Thyroid gland (tissue), 4 donors: ENCODE data around the gene PRKCE. TPM values are rescaled to one million over a fixed set of nuclear protein-coding genes. Genes with fewer than 3 reads are reported as not detected.

Experiments
- DNase-seq, 2 donors: peaks; one replicate each; pipeline ENCODE4 v3.0.0-alpha.2; 2019
- H3K27ac ChIP-seq, 3 donors: fragments of 200-600 bp; sonication (generic); 1 replicate in 2 of 3; 2 replicates in 1 of 3; pipeline ENCODE4 v1.5.1; 2016 to 2019; ENCODE audit warnings: mild to moderate bottlenecking in 1 of 3, moderate library complexity in 1 of 3
- H3K27me3 ChIP-seq: fragments of 200-600 bp; sonication (generic); one replicate; pipeline ENCODE4 v1.5.1; 2019
- H3K36me3 ChIP-seq, 2 donors: fragments of 200-600 bp; sonication (generic); one replicate each; pipeline ENCODE4 v1.5.1; 2016 to 2019
- H3K4me1 ChIP-seq, 2 donors: fragments of 200-600 bp; sonication (generic); one replicate each; pipeline ENCODE4 v1.5.1; 2017 to 2019
- H3K4me3 ChIP-seq, 3 donors: fragments of 200-600 bp; sonication (generic); replicated peaks in 1 of 3; 1 replicate in 2 of 3; 2 replicates in 1 of 3; pipeline ENCODE4 v1.5.1; 2016; ENCODE audit warnings: mild to moderate bottlenecking in 1 of 3
- H3K9me3 ChIP-seq: fragments of 200-600 bp; sonication (generic); one replicate; pipeline ENCODE4 v1.5.1; 2017
- POLR2A ChIP-seq, 2 donors: fragments of 450-650 bp; IDR thresholded peaks; one replicate each; pipeline ENCODE4 v1.6.1; 2017; ENCODE audit warnings: antibody characterized with exemption in 2 of 2, mild to moderate bottlenecking in 2 of 2, moderate library complexity in 1 of 2
- WGBS, 2 donors: methylation state at CpG; one replicate each; pipeline ENCODE4 v1.1.5; 2017; 5-methylcytosine and 5-hydroxymethylcytosine counted together
- intact Hi-C: fragments of 100-400 bp; cut with DNase I; formaldehyde crosslinking; loops from one replicate; pipeline ENCODE4 v1.15.1; 2023
- total RNA-seq, 4 donors: library from RNA; depleted of rRNA; stranded (reverse); fragments of >200 nt; gene quantifications; one replicate each; pipeline ENCODE4 v1.2.3, GENCODE V29; 2016
- TF ChIP-seq, protein P1 (sequence below), 6 experiments: fragments of 200-600 bp in 3 of 6; fragments of 450-650 bp in 3 of 6; sonication (generic) in 3 of 6; IDR thresholded peaks; one replicate each; pipeline ENCODE4 v1.5.1; 2016 to 2019; ENCODE audit warnings: antibody characterized with exemption in 6 of 6, mild to moderate bottlenecking in 2 of 6, inconsistent platforms in 1 of 6, moderate library complexity in 1 of 6

PRKCE gene
- total RNA-seq, 4 donors from 2014 or later: 8.4 to 35.3 (median 15.2) TPM

- TF ChIP-seq POLR2A (IDR thresholded peaks at IDR 0.05): no peak
- Histone ChIP-seq H3K9me3 (no peaks in the 10 kb centered on the region), H3K4me3 (no peak overlapping the region), H3K27me3 (no peaks in the 10 kb centered on the region), H3K4me1 (no peaks in the 10 kb centered on the region), H3K27ac (no peak overlapping the region), H3K36me3 (no peaks in the 10 kb centered on the region)
- DNase-seq: no peak
- WGBS, 2 donors: 68 to 81% methylated on average over 11 of the region's 11 CpGs
- intact Hi-C loops: no loop called here
Observed at GRCh38 chr2:45980161-45980865, 328.8 kb downstream of the PRKCE start.

DNA sequence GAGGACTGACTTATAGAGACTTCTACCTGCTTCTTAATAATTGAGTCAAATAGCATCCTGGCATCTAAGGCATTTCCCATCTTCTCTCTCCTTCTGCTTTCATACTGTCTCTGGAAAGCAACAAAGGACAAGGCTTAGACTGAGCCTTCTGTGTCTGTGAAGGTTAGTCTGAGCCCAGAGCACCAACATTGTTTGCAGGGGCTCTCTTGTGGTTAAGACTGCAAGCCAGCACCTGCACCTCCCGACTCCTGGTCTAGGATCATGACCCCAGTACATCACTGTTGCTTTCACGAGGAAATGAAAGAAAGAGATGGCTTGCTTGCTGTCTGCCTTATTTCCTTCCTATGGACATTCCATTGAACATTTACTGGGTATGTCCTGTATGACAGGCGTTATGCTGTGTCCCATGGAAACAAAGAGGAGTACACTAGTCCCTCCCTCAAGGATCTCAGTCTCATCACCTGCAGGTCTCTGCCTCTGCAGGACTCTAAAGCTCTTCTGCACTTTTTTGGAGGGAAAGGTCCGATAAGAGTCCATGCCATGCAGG, 330.0 kb downstream of the PRKCE start:
- TF ChIP-seq, protein P1, sequence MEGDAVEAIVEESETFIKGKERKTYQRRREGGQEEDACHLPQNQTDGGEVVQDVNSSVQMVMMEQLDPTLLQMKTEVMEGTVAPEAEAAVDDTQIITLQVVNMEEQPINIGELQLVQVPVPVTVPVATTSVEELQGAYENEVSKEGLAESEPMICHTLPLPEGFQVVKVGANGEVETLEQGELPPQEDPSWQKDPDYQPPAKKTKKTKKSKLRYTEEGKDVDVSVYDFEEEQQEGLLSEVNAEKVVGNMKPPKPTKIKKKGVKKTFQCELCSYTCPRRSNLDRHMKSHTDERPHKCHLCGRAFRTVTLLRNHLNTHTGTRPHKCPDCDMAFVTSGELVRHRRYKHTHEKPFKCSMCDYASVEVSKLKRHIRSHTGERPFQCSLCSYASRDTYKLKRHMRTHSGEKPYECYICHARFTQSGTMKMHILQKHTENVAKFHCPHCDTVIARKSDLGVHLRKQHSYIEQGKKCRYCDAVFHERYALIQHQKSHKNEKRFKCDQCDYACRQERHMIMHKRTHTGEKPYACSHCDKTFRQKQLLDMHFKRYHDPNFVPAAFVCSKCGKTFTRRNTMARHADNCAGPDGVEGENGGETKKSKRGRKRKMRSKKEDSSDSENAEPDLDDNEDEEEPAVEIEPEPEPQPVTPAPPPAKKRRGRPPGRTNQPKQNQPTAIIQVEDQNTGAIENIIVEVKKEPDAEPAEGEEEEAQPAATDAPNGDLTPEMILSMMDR (IDR thresholded peaks at IDR 0.05): no peak
- no peak for TF ChIP-seq POLR2A (IDR thresholded peaks at IDR 0.05)
- no peak for DNase-seq
- Histone ChIP-seq H3K27me3 (no peaks in the 10 kb centered on the region), H3K36me3 (no peaks in the 10 kb centered on the region), H3K27ac (no peak overlapping the region), H3K4me3 (no peak overlapping the region), H3K9me3 (no peaks in the 10 kb centered on the region), H3K4me1 (no peaks in the 10 kb centered on the region)
- 73 to 84% methylated on average over 4 of the region's 4 CpGs for WGBS, 2 donors
- intact Hi-C loops: no loop called here

DNA sequence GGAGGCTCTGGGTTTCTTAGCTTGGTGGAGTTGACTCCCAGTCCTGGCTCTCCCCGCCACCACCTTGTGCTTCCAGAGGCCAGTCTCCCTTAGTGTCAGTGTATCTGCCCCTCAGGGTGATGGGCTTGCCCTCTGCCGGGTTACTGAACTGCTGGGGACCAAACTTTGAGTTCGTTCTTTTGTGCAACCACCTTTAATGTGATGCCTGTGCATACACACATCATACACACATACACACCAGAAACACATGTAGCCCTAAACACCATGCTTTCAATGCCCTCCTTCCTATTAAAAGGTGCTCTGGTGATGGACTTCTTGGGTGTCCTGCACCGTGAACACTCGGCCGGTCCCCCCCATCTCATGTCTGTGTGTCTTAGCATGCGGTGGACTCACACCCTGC, 330.6 kb downstream of the PRKCE start:
- no peaks in the 10 kb centered on the region for H3K27me3 ChIP-seq
- H3K27ac ChIP-seq: no peak overlapping the region
- H3K9me3 ChIP-seq: no peaks in the 10 kb centered on the region
- H3K4me3 ChIP-seq: no peak overlapping the region
- TF ChIP-seq, protein P1 (IDR thresholded peaks at IDR 0.05): no peak
- TF ChIP-seq POLR2A (IDR thresholded peaks at IDR 0.05): no peak
- WGBS, 2 donors: 95 to 97% methylated on average over 7 of the region's 7 CpGs
- H3K36me3 ChIP-seq: no peaks in the 10 kb centered on the region
- intact Hi-C loops: no loop called here
- H3K4me1 ChIP-seq: no peaks in the 10 kb centered on the region
- DNase-seq: no peak

DNA sequence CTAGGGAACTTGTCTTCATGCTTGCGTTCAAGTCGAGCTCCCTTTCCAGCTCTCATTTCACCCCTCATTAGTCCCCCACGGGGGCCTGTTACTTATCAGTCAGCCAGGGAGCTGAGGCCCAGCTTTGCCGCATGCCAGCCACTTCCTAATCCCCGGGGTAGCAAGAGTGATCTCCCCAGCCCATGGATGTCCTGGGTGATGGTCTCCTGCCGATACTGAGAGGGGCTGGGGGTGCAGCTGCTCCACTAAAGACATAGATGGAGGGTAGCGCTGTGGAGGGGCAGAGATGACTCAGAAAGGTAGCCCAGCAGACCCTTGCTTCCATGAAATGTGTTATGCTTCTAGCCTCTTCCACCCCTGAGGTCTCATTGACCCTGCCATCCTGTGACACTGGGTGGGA, 331.7 kb downstream of the PRKCE start:
- no peak overlapping the region for H3K27ac ChIP-seq
- H3K27me3 ChIP-seq: no peaks in the 10 kb centered on the region
- TF ChIP-seq, protein P1 (IDR thresholded peaks at IDR 0.05): no peak
- no peak for TF ChIP-seq POLR2A (IDR thresholded peaks at IDR 0.05)
- no peak for DNase-seq
- H3K4me1 ChIP-seq: no peaks in the 10 kb centered on the region
- no peaks in the 10 kb centered on the region for H3K36me3 ChIP-seq
- H3K4me3 ChIP-seq: no peak overlapping the region
- intact Hi-C loops: no loop called here
- H3K9me3 ChIP-seq: no peaks in the 10 kb centered on the region
- 92 to 97% methylated on average over 6 to 7 of the region's 7 CpGs for WGBS, 2 donors

DNA sequence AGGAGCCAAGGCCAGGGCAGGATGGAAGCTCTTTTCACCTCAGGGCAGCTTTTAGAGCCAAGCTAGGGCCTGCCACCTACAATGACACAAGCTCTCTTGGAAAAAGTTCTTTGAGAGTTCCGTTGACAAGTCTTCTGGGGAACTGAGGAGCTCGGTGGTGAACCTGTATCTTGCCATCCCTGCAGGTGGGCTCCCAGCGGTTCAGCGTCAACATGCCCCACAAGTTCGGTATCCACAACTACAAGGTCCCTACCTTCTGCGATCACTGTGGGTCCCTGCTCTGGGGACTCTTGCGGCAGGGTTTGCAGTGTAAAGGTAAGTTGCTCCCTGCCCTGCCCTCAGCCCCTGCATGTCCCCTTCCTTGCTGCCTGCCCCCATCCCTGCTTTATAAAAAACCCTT, 332.9 kb downstream of the PRKCE start:
- TF ChIP-seq, protein P1 (IDR thresholded peaks at IDR 0.05): no peak
- TF ChIP-seq POLR2A (IDR thresholded peaks at IDR 0.05): no peak
- Histone ChIP-seq H3K27ac (no peak overlapping the region), H3K9me3 (no peaks in the 10 kb centered on the region), H3K36me3 (no peaks in the 10 kb centered on the region), H3K27me3 (no peaks in the 10 kb centered on the region), H3K4me1 (no peaks in the 10 kb centered on the region), H3K4me3 (no peak overlapping the region)
- intact Hi-C loops: no loop called here
- DNase-seq: no peak
- 89 to 100% methylated on average over 4 to 7 of the region's 7 CpGs for WGBS, 2 donors
